Endometrium (tissue), 2 donors: ENCODE measurements around the gene MAMLD1.
"Not testable (repeated sequence)": the region's sequence is repeated elsewhere in the genome, so short reads cannot be mapped to it uniquely, and the experiment has no call there.

ENCODE experiments used
- FAIRE-seq: peaks from 2 replicates; lab custom pipeline; 2012; peaks lifted over from hg19 to GRCh38; lab: Jason Lieb, UNC
- donor health status: control.
- donor health status: control.

MAMLD1 gene, protein sequence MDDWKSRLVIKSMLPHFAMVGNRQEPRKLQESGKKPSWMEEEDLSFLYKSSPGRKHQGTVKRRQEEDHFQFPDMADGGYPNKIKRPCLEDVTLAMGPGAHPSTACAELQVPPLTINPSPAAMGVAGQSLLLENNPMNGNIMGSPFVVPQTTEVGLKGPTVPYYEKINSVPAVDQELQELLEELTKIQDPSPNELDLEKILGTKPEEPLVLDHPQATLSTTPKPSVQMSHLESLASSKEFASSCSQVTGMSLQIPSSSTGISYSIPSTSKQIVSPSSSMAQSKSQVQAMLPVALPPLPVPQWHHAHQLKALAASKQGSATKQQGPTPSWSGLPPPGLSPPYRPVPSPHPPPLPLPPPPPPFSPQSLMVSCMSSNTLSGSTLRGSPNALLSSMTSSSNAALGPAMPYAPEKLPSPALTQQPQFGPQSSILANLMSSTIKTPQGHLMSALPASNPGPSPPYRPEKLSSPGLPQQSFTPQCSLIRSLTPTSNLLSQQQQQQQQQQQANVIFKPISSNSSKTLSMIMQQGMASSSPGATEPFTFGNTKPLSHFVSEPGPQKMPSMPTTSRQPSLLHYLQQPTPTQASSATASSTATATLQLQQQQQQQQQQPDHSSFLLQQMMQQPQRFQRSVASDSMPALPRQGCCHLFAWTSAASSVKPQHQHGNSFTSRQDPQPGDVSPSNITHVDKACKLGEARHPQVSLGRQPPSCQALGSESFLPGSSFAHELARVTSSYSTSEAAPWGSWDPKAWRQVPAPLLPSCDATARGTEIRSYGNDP

DNA sequence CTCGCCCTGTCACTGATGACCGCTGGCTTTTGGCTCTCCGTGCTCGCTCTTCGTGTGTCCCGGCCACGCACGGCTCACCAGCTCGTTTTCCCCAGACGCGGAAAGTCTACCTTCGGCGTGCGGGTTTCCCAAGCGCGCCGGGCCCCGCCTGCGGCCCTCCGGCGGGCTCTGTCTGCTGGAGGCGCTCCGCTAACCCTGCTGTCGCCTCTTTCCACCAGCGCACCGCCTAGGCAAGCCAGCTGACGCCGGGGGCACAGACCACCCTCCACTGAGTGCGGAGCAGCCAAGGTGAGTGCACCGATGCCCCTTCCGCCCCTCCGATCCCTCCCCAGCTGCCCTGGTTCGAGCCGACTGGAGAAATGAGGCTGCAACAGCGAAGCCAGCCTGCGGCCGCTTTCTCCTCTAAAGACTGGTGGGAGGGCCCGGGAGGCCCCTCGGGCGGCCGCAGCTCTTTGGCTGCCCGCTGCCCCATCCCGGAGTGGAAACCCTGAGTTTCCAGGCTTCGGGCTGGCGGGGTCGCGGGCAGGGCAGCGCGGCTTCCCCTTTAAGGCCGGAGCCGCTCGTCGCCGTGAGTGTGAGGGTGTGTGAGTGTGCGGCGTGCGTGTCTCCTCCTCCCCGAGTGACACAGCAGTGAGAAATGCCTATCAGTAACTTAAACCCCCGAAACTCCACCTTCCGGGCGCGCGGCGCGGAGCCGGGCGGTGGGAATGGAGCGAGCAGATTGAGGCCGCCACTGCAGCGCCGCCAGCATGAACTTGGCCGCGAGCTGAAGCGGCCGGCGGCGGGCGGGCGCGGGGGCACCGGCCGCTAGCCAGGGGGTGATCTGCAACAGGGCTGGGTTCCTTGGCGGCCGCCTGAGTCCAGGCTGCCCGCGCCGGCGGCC is at the start of gene MAMLD1:
Gene MAMLD1, plus strand, starts transcription at position 719 of the 883 bp plus-strand sequence. CDS start 82,200 bp downstream, outside the sequence.
- FAIRE-seq, result no peak

DNA sequence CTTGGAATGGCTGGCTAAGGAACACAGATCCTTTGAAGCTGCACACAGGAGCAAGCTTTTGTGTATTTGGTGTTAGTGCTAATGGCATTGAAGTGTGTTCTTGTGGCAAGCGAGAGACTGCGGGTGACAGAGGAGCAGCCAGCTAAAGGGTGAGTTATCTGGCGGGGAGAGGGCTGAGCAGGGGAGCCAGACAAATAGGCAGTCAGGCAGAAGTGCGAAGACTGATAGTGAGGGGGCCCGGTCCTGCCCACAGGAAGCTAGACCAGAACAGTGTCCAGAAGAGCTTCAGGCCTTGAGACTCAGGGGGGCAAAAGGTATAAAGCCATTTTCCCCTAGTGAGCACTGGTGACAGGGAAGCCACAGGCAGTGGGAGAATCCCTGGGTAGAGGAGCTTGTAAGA is 49.6 kb upstream of the MAMLD1 start:
- FAIRE-seq, result no peak

DNA sequence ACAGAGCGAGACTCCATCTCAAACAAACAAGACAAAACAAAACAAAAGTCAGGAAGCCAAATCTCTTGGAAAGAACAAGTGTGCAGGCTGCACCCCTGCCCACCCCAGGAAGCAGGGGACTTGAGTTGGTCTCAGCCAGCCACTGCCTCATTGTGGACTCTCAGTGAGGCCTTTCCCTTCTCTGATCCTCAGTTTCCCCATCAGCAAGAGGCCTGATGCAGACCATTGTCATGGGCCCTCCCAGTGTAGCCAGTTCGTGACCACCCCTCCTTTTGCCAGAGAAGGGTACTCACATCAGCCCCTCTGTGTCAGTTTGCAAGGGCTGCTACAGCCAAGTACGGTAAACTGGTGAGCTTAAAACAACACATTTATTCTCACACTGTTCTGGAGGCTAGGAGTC is 48.9 kb upstream of the MAMLD1 start:
- FAIRE-seq, result no peak

DNA sequence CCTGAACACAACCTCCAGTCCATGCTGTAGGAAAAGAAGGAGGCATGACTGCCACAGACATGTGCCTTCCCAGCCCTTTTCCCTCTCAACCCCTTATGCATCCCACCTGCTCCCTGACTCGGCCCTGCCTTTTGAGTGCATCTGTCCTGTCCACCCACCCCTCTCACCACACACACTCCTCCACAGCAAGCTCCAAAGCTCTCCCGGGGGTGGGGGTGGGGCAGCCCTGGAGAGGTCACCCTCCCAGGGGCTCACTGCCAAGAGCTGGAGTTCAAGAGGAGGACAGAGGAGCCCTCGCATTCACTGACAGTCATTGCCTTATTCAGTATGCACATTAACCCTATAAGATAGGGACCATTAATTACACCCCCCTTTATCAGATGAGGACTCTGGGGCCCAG is 46.6 kb upstream of the MAMLD1 start:
- no peak for FAIRE-seq

DNA sequence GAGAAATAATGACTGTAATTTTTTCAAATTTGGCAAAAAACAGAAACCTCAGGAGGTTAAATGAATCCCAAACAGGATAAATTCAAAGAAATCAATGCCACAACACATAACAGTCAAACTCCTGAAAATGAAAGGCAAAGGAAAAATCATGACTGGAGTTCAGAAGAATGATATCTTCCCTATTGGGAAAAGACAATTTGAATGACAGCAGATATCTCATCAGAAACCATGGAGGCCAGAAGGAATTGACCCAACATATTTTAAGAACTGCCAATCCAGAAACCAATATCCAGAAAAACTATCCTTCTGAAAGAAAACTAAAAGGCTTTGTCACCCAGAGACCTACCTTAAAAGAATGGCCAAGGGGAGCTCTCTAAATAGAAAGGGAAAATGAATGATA is 40.1 kb upstream of the MAMLD1 start:
- no peak for FAIRE-seq

DNA sequence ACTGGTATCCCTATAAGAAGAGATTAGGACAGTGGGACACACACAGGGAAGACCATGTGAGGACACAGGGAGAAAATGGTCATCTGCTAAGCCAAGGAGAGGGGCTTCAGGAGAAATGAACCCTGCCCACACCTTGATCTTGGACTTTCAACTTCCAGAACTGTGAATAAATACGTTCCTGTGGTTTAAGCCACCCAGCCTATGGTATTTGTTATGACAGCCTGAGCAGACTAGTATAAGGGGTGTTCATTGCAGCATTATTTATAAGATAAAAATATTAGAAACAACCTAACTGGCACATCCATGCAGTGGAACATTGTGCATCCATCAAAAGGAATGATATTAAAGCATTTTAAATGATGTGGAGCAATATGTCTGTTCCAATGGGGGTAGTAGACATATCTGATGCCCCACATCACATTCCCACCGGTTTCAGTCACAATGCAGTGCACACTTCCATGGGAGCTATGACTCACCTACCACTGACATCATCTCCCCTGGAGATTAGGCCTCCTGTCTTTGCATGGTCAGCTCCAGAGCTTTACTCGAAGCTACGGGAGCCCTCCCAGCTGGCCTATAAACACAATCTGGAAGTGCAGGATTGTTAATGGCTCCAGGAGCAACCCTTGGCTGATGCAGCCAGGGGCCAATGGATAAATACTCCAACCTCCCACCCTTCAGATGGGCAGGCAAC is 38.9 kb upstream of the MAMLD1 start:
- no peak for FAIRE-seq

DNA sequence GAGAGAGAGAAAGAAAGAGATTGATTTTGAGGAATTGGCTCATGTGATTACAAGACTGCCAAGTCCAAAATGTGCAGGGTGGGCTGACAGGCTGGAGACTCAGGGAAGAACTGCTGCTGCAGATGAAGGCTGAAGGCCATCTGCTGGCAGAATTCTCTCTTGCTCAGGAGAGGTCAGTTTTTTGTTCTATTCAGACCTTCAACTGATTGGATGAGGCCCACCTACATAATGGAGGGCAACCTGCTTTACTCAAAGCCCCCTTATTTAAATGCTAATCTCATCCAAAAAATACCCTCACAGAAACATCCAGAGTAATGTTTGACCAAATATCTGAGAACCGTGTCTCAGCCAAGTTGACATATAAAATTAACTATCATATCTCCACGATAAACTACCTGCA is 38.2 kb upstream of the MAMLD1 start:
- no peak for FAIRE-seq

DNA sequence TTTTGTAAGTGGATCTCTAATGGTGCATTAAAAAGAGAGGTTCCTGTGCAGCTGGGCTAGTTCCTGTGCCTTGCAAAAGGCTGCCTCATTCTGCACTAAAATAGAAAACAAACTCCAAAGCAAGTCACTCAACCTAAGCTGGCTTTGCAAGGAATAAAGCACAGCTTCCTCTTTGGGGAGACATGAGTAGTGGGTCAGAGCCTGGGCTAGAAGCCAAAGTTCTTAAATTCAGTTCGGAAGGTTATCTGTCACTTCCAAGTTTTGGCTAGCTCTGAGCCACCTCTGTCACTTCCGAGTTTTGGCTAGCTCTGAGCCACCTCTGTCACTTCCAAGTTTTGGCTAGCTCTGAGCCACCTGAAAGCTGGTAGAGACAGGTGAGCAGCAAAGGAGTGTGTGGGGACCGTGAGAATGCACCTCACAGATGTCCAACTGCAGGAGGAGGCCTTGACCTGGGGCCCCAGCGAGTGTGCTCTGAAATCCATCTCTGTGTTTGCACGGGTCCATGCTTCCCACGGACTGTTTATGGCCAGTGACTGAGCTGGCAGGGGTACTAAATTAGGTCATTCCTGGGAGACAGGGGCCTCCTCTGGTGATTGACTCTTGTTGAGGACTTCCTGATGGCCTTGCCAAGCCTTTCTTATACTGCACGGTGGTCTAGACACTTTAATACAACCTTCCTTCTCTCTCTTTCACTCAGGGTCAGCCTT is 36.4 kb upstream of the MAMLD1 start:
- FAIRE-seq, result no peak

DNA sequence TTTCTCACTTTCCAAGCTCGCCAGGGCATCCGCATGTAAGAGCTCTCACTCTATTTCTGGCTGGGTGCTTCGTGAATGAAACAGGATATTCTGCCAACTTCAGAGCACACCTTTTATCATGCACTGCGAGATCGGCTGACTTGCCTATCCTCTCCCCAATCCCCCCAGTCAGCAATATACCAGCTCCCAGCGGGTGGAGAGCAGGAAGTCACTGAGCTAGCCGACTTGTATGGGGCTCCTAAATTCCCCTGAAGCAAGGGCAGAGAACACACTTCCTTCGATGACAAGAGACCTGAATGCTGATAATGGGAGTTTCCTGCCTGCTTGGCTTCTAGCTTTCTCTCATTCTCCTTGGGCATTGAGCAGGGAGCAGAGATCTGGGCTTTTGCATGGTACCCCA is 33.8 kb upstream of the MAMLD1 start:
- FAIRE-seq, result no peak

DNA sequence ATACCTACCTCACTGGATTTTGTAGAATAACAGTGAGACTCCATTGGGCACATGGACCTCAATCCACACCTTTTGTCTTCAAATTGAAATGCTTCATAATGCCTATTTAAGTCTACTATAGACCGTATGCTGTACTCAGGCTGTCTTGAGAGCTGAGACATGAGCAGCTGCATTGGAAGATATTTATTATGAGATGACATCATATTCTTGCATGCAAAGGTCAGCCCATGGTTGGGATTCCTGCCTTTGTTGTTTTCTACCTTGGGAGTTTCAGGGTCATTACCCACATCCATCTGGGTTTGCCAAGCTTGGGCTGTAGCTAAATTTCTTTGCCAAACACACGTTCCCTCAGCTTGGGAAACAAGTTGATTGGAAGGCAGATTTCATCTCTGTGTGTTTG is 33.2 kb upstream of the MAMLD1 start:
- no peak for FAIRE-seq

DNA sequence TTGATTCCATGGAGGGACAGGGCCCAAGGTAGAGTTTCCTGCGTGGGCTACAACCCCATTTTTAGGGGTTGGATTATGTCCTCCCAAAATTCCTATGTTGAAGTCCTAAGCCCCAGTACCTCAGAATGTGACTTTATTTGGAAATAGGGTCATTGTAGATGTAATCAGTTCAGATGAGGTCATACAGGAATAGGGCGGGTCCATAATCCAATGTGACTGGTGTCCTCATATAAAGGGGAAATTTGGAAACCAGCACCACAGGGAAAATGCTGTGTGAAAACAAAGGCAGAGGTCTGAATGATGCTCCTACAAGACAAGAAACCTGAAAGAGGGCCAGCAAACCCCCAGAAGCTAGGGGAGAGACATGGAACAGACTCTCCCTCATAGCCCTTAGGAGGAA is 31.1 kb upstream of the MAMLD1 start:
- FAIRE-seq, result no peak

DNA sequence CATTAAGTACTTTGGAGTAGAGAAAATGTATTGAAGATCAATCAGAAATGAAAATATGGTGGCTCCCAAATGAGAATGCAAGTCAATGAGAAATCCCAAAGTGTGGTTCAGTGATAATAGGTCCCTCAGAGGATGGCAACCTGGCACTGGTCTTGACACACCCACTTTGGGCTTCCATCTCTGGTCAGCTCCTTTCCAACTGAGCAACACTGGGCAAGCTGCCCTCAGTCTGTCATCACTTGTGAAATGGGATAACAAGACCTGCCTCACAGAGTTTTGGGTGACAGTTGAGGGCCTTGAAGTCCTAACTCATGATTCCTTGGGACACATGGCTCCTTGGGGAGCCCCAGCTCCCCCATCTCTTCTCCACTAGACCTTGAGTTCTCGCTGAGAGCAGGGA is 29.0 kb upstream of the MAMLD1 start:
- FAIRE-seq, result no peak

DNA sequence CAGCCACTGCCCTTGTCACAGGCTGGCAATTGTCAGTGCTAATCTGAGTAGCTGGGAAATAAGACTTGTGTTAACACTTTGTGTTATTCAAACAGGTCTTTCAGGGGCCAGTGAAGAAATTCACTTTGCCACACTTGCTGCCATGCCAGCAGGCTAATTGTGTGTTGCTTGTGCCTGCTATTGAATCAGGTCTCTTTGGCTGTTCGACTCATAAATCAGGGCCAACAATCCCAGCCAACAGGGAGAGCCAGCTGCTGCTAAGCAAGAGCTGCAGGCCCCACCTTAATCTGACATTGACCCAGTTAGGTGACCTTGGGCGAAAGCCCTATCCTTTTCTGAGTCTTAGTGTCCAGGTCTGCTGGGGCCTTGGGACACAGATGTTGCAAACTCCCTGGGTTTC is 28.1 kb upstream of the MAMLD1 start:
- no peak for FAIRE-seq

DNA sequence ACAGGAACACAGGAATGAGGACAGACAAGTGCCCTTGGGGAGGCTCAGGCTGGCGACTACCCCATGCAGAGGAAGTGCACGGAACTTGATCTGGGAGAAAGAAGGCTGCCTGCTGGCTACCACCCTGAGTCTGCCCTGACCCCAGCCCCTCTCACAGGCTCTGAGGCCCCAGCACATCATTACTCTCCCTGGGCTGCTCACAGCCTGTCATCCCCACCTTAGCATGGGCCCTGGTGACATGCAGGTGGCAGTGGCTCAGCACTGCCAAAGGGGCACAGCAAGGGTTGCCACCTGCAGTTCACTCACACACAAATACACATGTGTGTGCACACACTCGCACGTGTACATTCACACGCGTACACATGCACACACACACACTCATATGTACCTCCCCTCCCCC is 26.1 kb upstream of the MAMLD1 start:
- no peak for FAIRE-seq

DNA sequence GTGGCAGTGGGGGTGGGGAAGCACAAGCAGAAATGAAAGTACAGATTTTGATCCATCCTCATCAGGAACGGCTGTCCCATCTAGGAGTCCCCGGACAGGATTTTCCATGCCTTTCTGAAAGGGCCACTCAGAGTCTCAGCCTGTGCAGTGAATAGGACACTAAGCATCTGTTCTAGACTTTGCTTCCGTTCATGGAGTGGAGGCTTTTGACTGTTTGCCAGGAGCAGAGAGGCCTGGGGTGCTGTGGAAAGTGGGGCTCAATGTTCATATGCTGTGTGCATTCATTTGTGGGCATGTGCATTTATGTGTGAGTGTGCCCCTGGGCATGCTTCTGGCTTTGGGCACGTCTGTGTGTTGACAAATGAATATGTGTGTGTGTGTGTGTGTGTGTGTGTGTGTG is 25.6 kb upstream of the MAMLD1 start:
- FAIRE-seq, result no peak

DNA sequence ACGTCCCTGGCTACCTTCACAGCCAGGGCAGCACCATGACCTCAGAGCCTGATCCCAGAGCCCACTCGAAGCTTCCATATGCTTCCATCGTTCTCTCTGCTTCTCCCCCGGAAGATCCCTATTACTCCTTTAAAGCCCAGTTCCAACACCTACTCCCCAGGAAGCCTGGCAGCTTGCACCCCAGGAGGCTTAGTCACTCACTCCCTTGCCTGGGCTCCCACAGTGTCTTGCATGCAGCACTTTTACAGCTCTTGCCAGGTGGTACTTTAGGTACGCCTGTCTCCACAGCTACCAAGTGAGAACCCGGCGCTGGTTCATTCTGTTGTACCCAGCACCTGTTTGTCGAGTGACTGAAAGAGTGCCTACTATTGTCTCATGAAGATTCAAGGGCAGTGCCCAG is 24.5 kb upstream of the MAMLD1 start:
- FAIRE-seq, result no peak

DNA sequence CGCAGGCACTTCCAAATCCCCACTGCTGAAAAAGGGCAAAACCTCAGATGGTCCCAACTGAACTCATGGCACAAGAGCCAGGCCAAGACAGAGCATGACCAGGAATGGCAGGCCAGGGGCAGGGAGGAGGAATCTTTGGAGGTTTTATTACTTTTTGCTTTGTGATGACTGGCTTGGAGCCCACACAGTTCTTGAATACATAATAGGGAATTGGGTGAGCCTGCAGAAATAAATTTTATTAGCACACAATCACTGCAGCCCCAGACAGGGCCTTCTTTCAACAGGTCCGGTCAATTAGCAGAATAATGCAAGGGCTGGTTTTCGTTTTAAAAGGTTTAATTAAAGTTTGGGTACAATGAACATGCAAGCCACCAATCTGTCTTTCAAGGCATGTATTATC is 23.4 kb upstream of the MAMLD1 start:
- FAIRE-seq, result no peak

DNA sequence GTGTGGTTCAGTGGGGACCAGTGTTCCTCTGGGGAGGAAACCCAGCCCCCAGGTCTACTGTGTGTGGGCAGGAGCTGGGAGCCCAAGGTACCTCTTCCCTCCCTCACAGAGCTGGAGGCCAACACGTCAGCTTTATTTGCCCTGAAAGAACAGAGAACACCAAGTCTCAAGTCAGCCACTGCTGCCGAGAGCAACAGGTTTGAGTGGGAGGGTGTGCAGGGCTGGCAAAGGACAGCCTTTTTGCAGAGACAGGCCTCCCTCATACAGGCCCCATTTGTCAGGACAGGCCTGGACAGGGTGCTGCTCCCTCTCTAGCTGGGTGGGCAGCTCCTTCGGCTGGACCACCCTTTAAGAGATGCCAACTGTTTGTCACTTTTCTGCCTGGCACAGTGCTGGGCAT is 22.8 kb upstream of the MAMLD1 start:
- FAIRE-seq, result not testable (repeated sequence)

DNA sequence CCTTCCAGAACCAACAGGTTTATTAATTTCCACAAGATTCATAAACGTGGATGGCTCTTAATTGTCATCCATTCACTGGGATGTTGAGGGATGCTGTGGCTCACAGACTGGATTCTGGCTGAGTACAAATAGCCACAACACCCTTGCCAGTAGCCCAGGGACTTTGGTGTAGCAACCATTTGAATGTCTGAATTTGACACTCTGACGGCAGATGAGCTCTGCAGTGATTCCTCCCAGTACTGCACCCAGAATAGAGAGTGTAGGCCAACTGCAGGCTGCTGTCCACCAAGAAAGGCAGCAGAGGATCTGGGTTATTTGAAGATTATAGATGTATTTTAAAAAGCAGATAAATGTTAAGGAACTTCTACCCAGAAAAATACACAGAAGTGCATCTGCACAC is 15.6 kb upstream of the MAMLD1 start:
- FAIRE-seq, result no peak

DNA sequence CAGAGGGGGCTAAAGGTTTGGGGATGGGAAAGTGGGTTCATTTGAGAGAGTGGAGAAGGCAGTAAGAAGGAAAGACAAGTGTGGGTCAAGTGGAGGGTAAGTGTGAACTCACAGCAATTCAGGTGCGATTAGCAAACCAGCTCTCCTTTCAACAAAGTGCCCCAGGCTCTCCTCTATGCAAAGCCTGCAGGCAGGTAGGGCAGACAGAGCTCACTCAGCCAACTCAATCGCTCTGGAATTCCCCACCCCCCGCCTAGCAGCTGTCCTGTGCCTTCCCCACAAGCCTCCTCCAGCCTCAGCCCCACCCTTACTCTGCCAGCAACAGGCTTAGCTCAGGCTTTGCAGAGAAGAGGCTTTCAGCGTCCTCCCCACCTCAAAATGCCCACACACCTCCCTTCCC is 14.8 kb upstream of the MAMLD1 start:
- FAIRE-seq, result no peak

DNA sequence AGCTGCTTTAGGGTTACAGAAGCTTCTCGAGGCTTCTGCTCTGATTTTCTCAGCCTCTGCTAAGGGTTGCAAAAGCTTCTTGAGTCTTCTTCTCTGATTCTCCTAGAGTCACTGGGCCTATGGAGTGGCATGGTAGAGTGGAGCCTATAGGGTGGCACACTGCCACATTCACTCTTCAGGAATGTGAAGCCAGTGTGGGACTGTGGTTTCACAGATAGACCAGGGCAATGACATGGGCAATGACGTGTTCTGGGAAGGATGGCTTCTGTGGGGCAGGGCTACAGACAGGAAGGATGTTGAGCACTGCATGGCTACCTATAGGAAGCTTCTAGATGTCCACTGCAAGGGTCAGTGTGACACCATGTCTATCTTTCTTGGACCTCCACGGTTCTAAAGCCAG is 11.0 kb upstream of the MAMLD1 start:
- FAIRE-seq, result no peak
